A549 (cell line): ENCODE measurements around the gene MAD1L1. TPM values are rescaled to one million over a fixed set of nuclear protein-coding genes. Genes with fewer than 3 reads are reported as not detected.
A peak's percentile ranks its signal among the peaks of the same experiment; 100 is the strongest.
"Not testable (repeated sequence)": the region's sequence is repeated elsewhere in the genome, so short reads cannot be mapped to it uniquely, and the experiment has no call there.

ENCODE experiments used
- ATAC-seq, 2 experiments: fragments of 200-7000 bp in 1 of 2; fragments of >200 bp in 1 of 2; cut with Nextera tagmentation in 1 of 2; cut with Tn5 transposase in 1 of 2; 3 replicates each; pipeline versions ENCODE4 v1.8.0 to v1.9.1; 2018 to 2020; ENCODE audit warnings: mild to moderate bottlenecking in 1 of 2, moderate library complexity in 1 of 2
- CTCF ChIA-PET: fragments of 300-600 bp; sonication (Branson Sonifier 250); formaldehyde crosslinking; extraction: SDS; loops from one replicate; lab custom pipeline; 2021; ENCODE audit warnings: antibody characterized with exemption, inconsistent platforms; lab: Yijun Ruan, JAX
- POLR2A ChIA-PET: fragments of 350-600 bp; formaldehyde crosslinking; extraction: SDS; loops from one replicate; lab custom pipeline; 2021; ENCODE audit warnings: antibody characterized with exemption, inconsistent platforms; lab: Yijun Ruan, JAX
- DNase-seq, 2 experiments: peaks; one replicate each; pipeline versions ENCODE4 v3.0.0 to v3.0.0-alpha.2; 2011 to 2016; ENCODE audit warnings: low read depth in 1 of 2, low spot score in 1 of 2
- FAIRE-seq: peaks from 2 replicates; lab custom pipeline; 2011; peaks lifted over from hg19 to GRCh38; lab: Jason Lieb, UNC
- H3K27ac ChIP-seq, 2 experiments: fragments of >200 bp; sonication (Bioruptor Twin); formaldehyde crosslinking; 3 replicates each; pipeline ENCODE4 v1.5.1; 2016 to 2017
- H3K4me1 ChIP-seq: fragments of >200 bp; sonication (Bioruptor Twin); formaldehyde crosslinking; 3 replicates; pipeline ENCODE4 v1.6.1; 2016
- H3K4me2 ChIP-seq: fragments of >200 bp; sonication (Bioruptor Twin); formaldehyde crosslinking; 3 replicates; pipeline ENCODE4 v1.6.1; 2016
- H3K4me3 ChIP-seq: fragments of >200 bp; sonication (Bioruptor Twin); formaldehyde crosslinking; 3 replicates; pipeline ENCODE4 v1.5.1; 2016
- H3K9me3 ChIP-seq: fragments of >200 bp; sonication (Bioruptor Twin); formaldehyde crosslinking; 3 replicates; pipeline ENCODE4 v1.6.1; 2016
- CHD2 ChIP-seq: fragments of 150-350 bp; IDR thresholded peaks from 2 replicates; pipeline ENCODE4 v1.6.1; 2014; ENCODE audit warnings: low read length; ENCODE audit not compliant: partially characterized antibody
- HOXB13 ChIP-seq: fragments of 250-450 bp; sonication (Bioruptor Pico); IDR thresholded peaks from 2 replicates; pipeline ENCODE4 v1.5.0; 2020; ENCODE audit warnings: low read depth, mild to moderate bottlenecking, moderate library complexity
- HOXB5 ChIP-seq: fragments of 250-450 bp; sonication (Bioruptor Pico); IDR thresholded peaks from 2 replicates; pipeline ENCODE4 v1.5.0; 2020; ENCODE audit warnings: mild to moderate bottlenecking, moderate library complexity
- KDM5A ChIP-seq: fragments of 200-600 bp; sonication (generic); IDR thresholded peaks from 2 replicates; pipeline ENCODE4 v1.6.1; 2016; ENCODE audit warnings: antibody characterized with exemption, mild to moderate bottlenecking
- MAFK ChIP-seq: fragments of 450-650 bp; IDR thresholded peaks from 2 replicates; pipeline ENCODE4 v1.6.1; 2014; ENCODE audit not compliant: partially characterized antibody
- REST ChIP-seq: fragments of 200-600 bp; sonication (generic); IDR thresholded peaks from 2 replicates; pipeline ENCODE4 v1.6.1; 2016; ENCODE audit warnings: antibody characterized with exemption, mild to moderate bottlenecking, moderate library complexity
- RNF2 ChIP-seq: fragments of 200-600 bp; sonication (generic); IDR thresholded peaks from 2 replicates; pipeline ENCODE4 v1.6.1; 2016; ENCODE audit warnings: low read depth, mild to moderate bottlenecking, antibody characterized with exemption, moderate library complexity, borderline replicate concordance
- ZSCAN20 ChIP-seq: fragments of 250-450 bp; sonication (Bioruptor Pico); IDR thresholded peaks from 2 replicates; pipeline ENCODE4 v1.8.0; 2022; ENCODE audit warnings: mild to moderate bottlenecking, moderate library complexity
- whole genome bisulfite sequencing: methylation state at CpG from one replicate; pipeline ENCODE4 v1.1.6; 2017; ENCODE audit errors: missing lambda C conversion rate; 5-methylcytosine and 5-hydroxymethylcytosine counted together
- polyA plus RNA-seq, 4 experiments: library from polyadenylated mRNA; depleted of rRNA in 3 of 4; stranded (reverse); fragments of >200 nt; fragmentation: RNase III in 1 of 4; extraction: RNeasy Plus Mini Kit Qiagen cat#74134 plus additional on column Dnase treatment in 1 of 4; gene quantifications; 2 replicates in 3 of 4; 3 replicates in 1 of 4; pipeline ENCODE4 v1.2.3, GENCODE V29; 2011 to 2017

Gene MAD1L1
- polyA plus RNA-seq, 2 of the 4 experiments (the other 2 are of a cell fraction), result 13.6 to 16.6 TPM

GRCh38 chr7:1838544-1838872 lies 394.2 kb downstream of the MAD1L1 start:
- H3K4me2 ChIP-seq, ATAC-seq, H3K9me3 ChIP-seq, FAIRE-seq, H3K4me3 ChIP-seq, DNase-seq, POLR2A ChIA-PET, H3K27ac ChIP-seq, H3K4me1 ChIP-seq: not testable (repeated sequence)
- CTCF ChIA-PET, result interaction anchor here (0.6 to 1.1 kb wide), 2 partner anchors 8 to 9 kb away, joined by 3 to 4 read pairs; no protein-coding TSS in a partner anchor
- WGBS, result 86% methylated on average over 13 of the region's 13 CpGs

- ATAC-seq, H3K4me1 ChIP-seq, POLR2A ChIA-PET, DNase-seq, H3K4me2 ChIP-seq, H3K4me3 ChIP-seq, FAIRE-seq, H3K27ac ChIP-seq, H3K9me3 ChIP-seq: not testable (repeated sequence)
- TF ChIP-seq MAFK, result peak; percentile 73
- CTCF ChIA-PET, result interaction anchor here (1.1 kb wide), 1 partner anchor 9 kb away, joined by 4 read pairs; no protein-coding TSS in a partner anchor
- 85% methylated on average over 31 of the region's 31 CpGs for WGBS
These were observed 394.8 kb downstream of the MAD1L1 start for GRCh38 chr7:1837696-1838543.

GRCh38 chr7:1831933-1832535 lies 400.7 kb downstream of the MAD1L1 start:
- 20% methylated on average over 1 of the region's 1 CpG for WGBS
- DNase-seq, H3K9me3 ChIP-seq, H3K4me2 ChIP-seq, CTCF ChIA-PET, H3K4me1 ChIP-seq, FAIRE-seq, POLR2A ChIA-PET, H3K27ac ChIP-seq, ATAC-seq, H3K4me3 ChIP-seq: not testable (repeated sequence)

GRCh38 chr7:1831471-1831870 lies 401.3 kb downstream of the MAD1L1 start:
- 55% methylated on average over 4 of the region's 4 CpGs for WGBS
- CTCF ChIA-PET, H3K9me3 ChIP-seq, POLR2A ChIA-PET, H3K27ac ChIP-seq, H3K4me1 ChIP-seq, DNase-seq, ATAC-seq, H3K4me3 ChIP-seq, H3K4me2 ChIP-seq, FAIRE-seq: not testable (repeated sequence)

GRCh38 chr7:1829668-1830067 lies 403.1 kb downstream of the MAD1L1 start:
- POLR2A ChIA-PET, H3K9me3 ChIP-seq, FAIRE-seq, H3K4me1 ChIP-seq, H3K4me2 ChIP-seq, H3K27ac ChIP-seq, ATAC-seq, DNase-seq, H3K4me3 ChIP-seq: not testable (repeated sequence)
- CTCF ChIA-PET, result interaction anchor here (0.6 kb wide), 1 partner anchor 9 kb away, joined by 3 read pairs; no protein-coding TSS in a partner anchor
- WGBS, result 83% methylated on average over 1 of the region's 1 CpG

- no peaks in the 10 kb centered on the region for H3K4me1 ChIP-seq
- H3K4me3 ChIP-seq, result no peak overlapping the region
- WGBS, result 96% methylated on average over 22 of the region's 22 CpGs
- no peak overlapping the region for H3K27ac ChIP-seq
- FAIRE-seq, result no peak
- POLR2A ChIA-PET, result no interaction called here
- CTCF ChIA-PET, result no interaction called here
- DNase-seq, result no peak
- TF ChIP-seq ZSCAN20 (CRISPR knock-in tag) (no peak), RNF2 (no peak), CHD2 (no peak), HOXB13 (CRISPR knock-in tag) (no peak), REST (no peak), HOXB5 (CRISPR knock-in tag) (no peak), KDM5A (no peak)
- no peak overlapping the region for H3K4me2 ChIP-seq
- no peak for ATAC-seq
- peaks cover 6% of the 10 kb centered on the region; the same call in 1 of the 3 replicates for H3K9me3 ChIP-seq
These were observed 403.6 kb downstream of the MAD1L1 start for GRCh38 chr7:1829111-1829510.

GRCh38 chr7:1828170-1828569 lies 404.6 kb downstream of the MAD1L1 start:
- ATAC-seq, H3K4me2 ChIP-seq, FAIRE-seq, CTCF ChIA-PET, DNase-seq, H3K27ac ChIP-seq, H3K4me3 ChIP-seq, POLR2A ChIA-PET, H3K4me1 ChIP-seq, H3K9me3 ChIP-seq: not testable (repeated sequence)
- WGBS, result 90% methylated on average over 16 of the region's 16 CpGs

- ATAC-seq, H3K4me2 ChIP-seq, FAIRE-seq, H3K9me3 ChIP-seq, H3K27ac ChIP-seq, CTCF ChIA-PET, H3K4me3 ChIP-seq, POLR2A ChIA-PET, DNase-seq, H3K4me1 ChIP-seq: not testable (repeated sequence)
- WGBS, result 100% methylated on average over 2 of the region's 27 CpGs
These were observed 405.2 kb downstream of the MAD1L1 start for GRCh38 chr7:1827521-1827981.
